CD14-positive monocyte (primary cell): ENCODE measurements around the gene TAF10. TPM values are rescaled to one million over a fixed set of nuclear protein-coding genes. Genes with fewer than 3 reads are reported as not detected.

Experiments
- DNase-seq, 3 donors: peaks; one replicate each; pipeline ENCODE4 v3.0.0-alpha.2; 2011 to 2022
- H2AFZ ChIP-seq: 2 replicates; pipeline ENCODE4 v1.6.0; 2012; ENCODE audit warnings: mild to moderate bottlenecking, low read depth, low read length, inconsistent platforms; ENCODE audit not compliant: insufficient read depth, poor library complexity, severe bottlenecking
- H3K27ac ChIP-seq, 2 donors: 1 replicate in 1 of 2; 2 replicates in 1 of 2; pipeline ENCODE4 v1.5.1; 2012 to 2013; ENCODE audit warnings: low read length in 2 of 2, control low read depth in 1 of 2, inconsistent platforms in 1 of 2, low read depth in 1 of 2, mild to moderate bottlenecking in 1 of 2
- H3K27me3 ChIP-seq, 2 donors: one replicate each; pipeline versions ENCODE4 v1.6.0 to v1.6.1; 2011 to 2013; ENCODE audit warnings: low read length in 2 of 2; ENCODE audit not compliant: control insufficient read depth in 2 of 2, insufficient read depth in 2 of 2
- H3K36me3 ChIP-seq, 2 donors: replicated peaks in 1 of 2; 1 replicate in 1 of 2; 2 replicates in 1 of 2; pipeline versions ENCODE4 v1.5.1 to v1.6.1; 2012 to 2013; ENCODE audit warnings: low read length in 2 of 2, control low read depth in 1 of 2, inconsistent platforms in 1 of 2, mild to moderate bottlenecking in 1 of 2; ENCODE audit not compliant: insufficient read depth in 2 of 2, control insufficient read depth in 1 of 2
- H3K4me1 ChIP-seq, 2 donors: 1 replicate in 1 of 2; 2 replicates in 1 of 2; pipeline versions ENCODE4 v1.5.1 to v1.6.1; 2012 to 2013; ENCODE audit warnings: low read length in 2 of 2, control low read depth in 1 of 2, inconsistent platforms in 1 of 2, mild to moderate bottlenecking in 1 of 2, moderate library complexity in 1 of 2; ENCODE audit not compliant: insufficient read depth in 2 of 2, control insufficient read depth in 1 of 2
- H3K4me2 ChIP-seq: replicated peaks from 2 replicates; pipeline ENCODE3; 2012; ENCODE audit warnings: low read length, moderate library complexity, mild to moderate bottlenecking; ENCODE audit not compliant: poor library complexity, severe bottlenecking; ENCODE audit errors: extremely low read depth
- H3K4me3 ChIP-seq, 3 experiments: fragments of 200-600 bp in 1 of 3; sonication (generic) in 1 of 3; replicated peaks in 1 of 3; 1 replicate in 2 of 3; 2 replicates in 1 of 3; pipeline ENCODE4 v1.5.1; 2011 to 2013; ENCODE audit warnings: low read length in 3 of 3, mild to moderate bottlenecking in 3 of 3, control low read depth in 2 of 3, low read depth in 2 of 3, inconsistent platforms in 1 of 3, moderate library complexity in 1 of 3
- H3K79me2 ChIP-seq: 2 replicates; pipeline ENCODE4 v1.6.0; 2012; ENCODE audit warnings: mild to moderate bottlenecking, control low read depth, inconsistent platforms, low read length, moderate library complexity; ENCODE audit not compliant: insufficient read depth
- H3K9ac ChIP-seq: 2 replicates; pipeline ENCODE4 v1.6.0; 2017; ENCODE audit warnings: low read length, mild to moderate bottlenecking; ENCODE audit not compliant: insufficient read depth, poor library complexity, severe bottlenecking
- H3K9me3 ChIP-seq, 2 donors: replicated peaks in 1 of 2; 1 replicate in 1 of 2; 2 replicates in 1 of 2; pipeline versions ENCODE4 v1.5.1 to v1.6.1; 2012 to 2013; ENCODE audit warnings: low read length in 2 of 2, control low read depth in 1 of 2; ENCODE audit not compliant: control insufficient read depth in 1 of 2, insufficient read depth in 1 of 2
- H4K20me1 ChIP-seq: 2 replicates; pipeline ENCODE4 v1.6.0; 2012; ENCODE audit warnings: mild to moderate bottlenecking, low read length, control low read depth, moderate library complexity; ENCODE audit not compliant: insufficient read depth
- H3K27ac Mint-ChIP-seq, 7 donors: one replicate each; pipeline ENCODE4 v1.8.0; 2020; ENCODE audit warnings: mild to moderate bottlenecking in 7 of 7, mixed read lengths in 7 of 7, moderate library complexity in 6 of 7, inconsistent platforms in 2 of 7
- H3K27me3 Mint-ChIP-seq, 3 donors: one replicate each; pipeline ENCODE4 v1.8.0; 2021 to 2022; ENCODE audit warnings: low read depth in 3 of 3, mild to moderate bottlenecking in 3 of 3, mixed read lengths in 3 of 3, moderate library complexity in 3 of 3, inconsistent platforms in 1 of 3
- H3K36me3 Mint-ChIP-seq, 2 donors: one replicate each; pipeline ENCODE4 v1.8.0; 2020; ENCODE audit warnings: mixed read lengths in 2 of 2, inconsistent platforms in 1 of 2, mild to moderate bottlenecking in 1 of 2
- H3K4me1 Mint-ChIP-seq: one replicate; pipeline ENCODE4 v1.8.0; 2020; ENCODE audit warnings: mild to moderate bottlenecking, mixed read lengths
- H3K4me3 Mint-ChIP-seq, 2 donors: one replicate each; pipeline ENCODE4 v1.8.0; 2020; ENCODE audit warnings: mild to moderate bottlenecking in 2 of 2, mixed read lengths in 2 of 2, moderate library complexity in 1 of 2
- H3K9me3 Mint-ChIP-seq, 7 donors: one replicate each; pipeline ENCODE4 v1.8.0; 2020 to 2022; ENCODE audit warnings: mixed read lengths in 7 of 7, mild to moderate bottlenecking in 6 of 7, moderate library complexity in 6 of 7, inconsistent platforms in 2 of 7
- CTCF ChIP-seq: fragments of 200-600 bp; IDR thresholded peaks from one replicate; pipeline ENCODE4 v1.8.0; 2022; ENCODE audit warnings: antibody characterized with exemption, mild to moderate bottlenecking
- WGBS: methylation state at CpG from one replicate; pipeline ENCODE4 v1.1.5; 2013; ENCODE audit warnings: missing lambda C conversion rate; ENCODE audit not compliant: insufficient coverage; 5-methylcytosine and 5-hydroxymethylcytosine counted together
- intact Hi-C, 2 donors: fragments of 100-400 bp; cut with micrococcal nuclease; formaldehyde crosslinking; loops; one replicate each; pipeline versions ENCODE4 v1.15.0 to v1.15.1; 2023
- polyA plus RNA-seq, 3 donors: library from polyadenylated mRNA; depleted of rRNA in 1 of 3; unstranded in 2 of 3; stranded (reverse) in 1 of 3; fragments of 300-500 nt in 2 of 3; fragments of >200 nt in 1 of 3; fragmentation: Illumina TruSeq in 2 of 3; gene quantifications; 1 replicate in 2 of 3; 2 replicates in 1 of 3; pipeline ENCODE4 v1.2.3, GENCODE V29; 2012 to 2021

The TAF10 gene
- polyA plus RNA-seq, 3 donors = 137 to 233 (median 232) TPM

GRCh38 chr11:6655790-6656583 lies 44.0 kb upstream of the TAF10 start, which contains the start of gene DCHS1:
TSS of gene DCHS1 (minus strand) at chr11:6655809. CDS start at chr11:6641613, 14,196 bp downstream.
- peak in 1 of 3 donors; percentile 23 for DNase-seq
- peaks cover 15 to 16% (median 15%) of the 10 kb centered on the region in 3 donors for H3K27me3 Mint-ChIP-seq
- Histone ChIP-seq H3K27ac (no peak within 1 kb of the TSS), H3K36me3 (no peaks in the 10 kb centered on the region), H3K4me3 (peak within 1 kb of the TSS in 2 of 3 experiments; percentile 16 to 51), H3K79me2 (no peaks in the 10 kb centered on the region), H3K27me3 (peaks cover 31% of the 10 kb centered on the region in 2 donors), H3K4me1 (peaks cover 4 to 10% of the 10 kb centered on the region in 2 donors), H2AFZ (peak within 1 kb of the TSS; percentile 62), H3K4me2 (peak within 1 kb of the TSS; percentile 58), H4K20me1 (no peaks in the 10 kb centered on the region), H3K9me3 (peaks cover 0 to 5% of the 10 kb centered on the region in 2 donors), H3K9ac (no peak within 1 kb of the TSS)
- no peak within 1 kb of the TSS for H3K27ac Mint-ChIP-seq
- WGBS = 13% methylated on average over 27 of the region's 56 CpGs
- intact Hi-C loops = no loop called here
- H3K4me1 Mint-ChIP-seq = peaks cover 9% of the 10 kb centered on the region
- H3K9me3 Mint-ChIP-seq = peaks cover 0 to 4% (median 0%) of the 10 kb centered on the region in 7 donors
- H3K4me3 Mint-ChIP-seq = peak within 1 kb of the TSS; percentile 70 to 88
- no peaks in the 10 kb centered on the region for H3K36me3 Mint-ChIP-seq
- TF ChIP-seq CTCF = no peak

DNA sequence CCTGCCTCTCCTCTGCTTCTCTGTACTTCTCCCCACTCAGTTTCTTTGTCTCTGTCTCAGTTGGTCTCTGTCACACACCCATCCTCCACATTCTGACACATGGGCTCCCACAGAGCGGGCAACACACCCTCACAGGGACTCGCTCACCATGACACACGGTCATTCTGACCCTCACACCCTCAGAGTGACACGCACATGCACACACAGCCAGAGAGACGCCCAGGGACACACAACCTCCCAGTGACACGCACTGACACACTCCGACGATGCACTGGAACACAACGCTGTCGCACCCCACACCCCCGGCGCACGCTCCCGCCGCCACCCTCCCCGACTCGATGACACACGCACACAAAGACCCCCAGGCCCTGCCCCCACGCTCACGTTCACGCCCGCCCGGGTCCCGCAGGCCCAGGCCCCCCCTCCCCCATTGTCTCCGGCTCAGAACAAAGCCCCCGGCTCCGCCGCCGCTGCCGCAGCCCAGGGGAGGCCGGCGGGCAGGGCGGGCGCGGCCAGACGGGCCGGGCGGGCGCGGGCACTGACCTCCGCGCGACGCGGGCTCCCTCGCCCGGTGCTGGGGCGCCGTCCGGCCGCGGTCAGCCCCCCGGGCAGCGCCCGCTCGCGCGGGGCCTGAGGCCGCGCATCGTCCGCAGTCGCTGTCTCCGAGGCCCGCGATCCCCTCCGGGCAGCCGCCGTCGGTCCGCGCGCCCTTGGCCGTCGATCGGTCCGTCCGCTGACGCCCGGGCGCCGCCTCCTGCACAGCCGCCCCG lies 43.2 kb upstream of the TAF10 start:
- Histone ChIP-seq H3K4me1 (peaks cover 4 to 10% of the 10 kb centered on the region in 2 donors), H3K4me2 (peak overlapping the region; percentile 58), H2AFZ (peak overlapping the region; percentile 62), H3K27ac (no peak overlapping the region), H3K27me3 (peaks cover 31% of the 10 kb centered on the region in 2 donors), H3K9ac (no peak overlapping the region), H3K4me3 (peak overlapping the region in 1 of 3 experiments; percentile 48), H3K9me3 (peaks cover 0 to 5% of the 10 kb centered on the region in 2 donors), H3K79me2 (no peaks in the 10 kb centered on the region), H3K36me3 (no peaks in the 10 kb centered on the region), H4K20me1 (no peaks in the 10 kb centered on the region)
- H3K27ac Mint-ChIP-seq = no peak overlapping the region
- peak; percentile 31 to 75 (median 46) for DNase-seq
- H3K4me3 Mint-ChIP-seq = no peak overlapping the region
- H3K36me3 Mint-ChIP-seq = no peaks in the 10 kb centered on the region
- peaks cover 0 to 4% (median 0%) of the 10 kb centered on the region in 7 donors for H3K9me3 Mint-ChIP-seq
- TF ChIP-seq CTCF = no peak
- peaks cover 15 to 16% (median 15%) of the 10 kb centered on the region in 3 donors for H3K27me3 Mint-ChIP-seq
- 5% methylated on average over 64 of the region's 84 CpGs for WGBS
- intact Hi-C loops = no loop called here
- peaks cover 9% of the 10 kb centered on the region for H3K4me1 Mint-ChIP-seq
